Hematopoietic multipotent progenitor cell treated with erythropoietin and hydrocortisone succinate and interleukin-3 and kit ligand, for 8 days (in vitro differentiated cells): ENCODE measurements around the gene SND1.
A peak's percentile ranks its signal among the peaks of the same experiment; 100 is the strongest.

ENCODE experiments used
- DNase-seq: peaks from one replicate; pipeline ENCODE4 v3.0.0-alpha.2; 2015

SND1 gene

DNA sequence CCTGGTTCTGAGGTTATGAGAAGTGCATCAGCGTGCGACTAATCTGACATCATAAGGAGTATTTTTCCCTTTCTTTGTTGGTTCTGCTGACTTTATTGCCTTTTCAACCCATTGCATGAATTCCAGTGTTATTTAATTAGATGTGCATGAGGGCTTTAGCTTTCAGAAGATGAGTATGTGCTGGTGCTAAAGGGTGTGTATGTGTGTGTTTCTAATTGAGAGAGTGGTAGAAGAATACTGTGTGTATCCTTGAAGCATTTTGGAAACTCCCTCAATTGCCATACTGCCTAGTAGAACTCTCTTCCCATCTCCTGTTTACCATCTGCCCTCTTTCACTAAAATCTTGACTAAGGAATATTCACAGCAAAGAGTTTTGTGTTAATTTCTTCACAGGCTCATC, 158.1 kb downstream of the SND1 start:
- no peak for DNase-seq

DNA sequence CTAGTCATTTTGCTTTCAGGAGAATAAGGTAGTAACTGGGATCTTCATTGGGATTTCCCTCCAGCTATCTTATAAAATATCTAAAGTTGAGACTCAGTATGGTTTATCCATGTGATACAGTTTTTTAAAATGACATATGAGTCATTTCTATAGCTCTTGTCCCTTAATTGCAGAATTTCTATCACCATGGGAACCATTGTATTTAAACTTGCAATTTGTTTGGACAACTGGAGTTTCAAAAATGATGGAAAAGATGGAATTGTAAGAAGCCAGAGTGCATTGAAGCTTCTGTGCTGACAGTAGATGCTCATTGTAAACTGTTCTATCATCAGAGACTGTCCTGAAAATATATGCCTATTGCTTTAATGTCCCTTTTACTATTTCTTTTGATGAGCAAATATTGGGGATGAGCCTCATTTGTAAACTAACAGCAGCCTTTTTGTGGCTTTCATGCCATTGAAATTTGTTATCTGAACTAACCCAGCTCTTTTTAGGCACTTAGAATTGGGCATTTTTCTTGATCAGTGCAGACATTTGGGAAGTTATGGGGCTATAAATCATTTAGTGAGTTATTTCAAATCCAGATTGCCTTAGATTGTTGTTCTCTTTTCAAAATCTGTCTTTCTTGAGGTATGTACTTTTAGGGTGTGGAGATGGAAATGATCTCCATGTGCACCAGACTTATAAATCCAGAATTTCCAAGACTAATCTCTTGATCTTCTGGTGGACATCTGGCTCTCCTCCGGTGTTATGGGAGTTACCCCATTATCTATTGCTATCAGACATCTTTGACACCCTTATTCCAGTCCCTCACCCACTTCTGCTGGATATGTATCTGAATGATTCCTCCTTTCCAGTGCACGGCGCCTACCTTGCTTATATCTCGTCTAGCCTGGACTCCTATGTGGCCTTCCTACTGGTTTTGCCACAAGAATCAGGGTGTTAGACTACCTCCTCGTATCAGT, 159.0 kb downstream of the SND1 start:
- DNase-seq = no peak

DNA sequence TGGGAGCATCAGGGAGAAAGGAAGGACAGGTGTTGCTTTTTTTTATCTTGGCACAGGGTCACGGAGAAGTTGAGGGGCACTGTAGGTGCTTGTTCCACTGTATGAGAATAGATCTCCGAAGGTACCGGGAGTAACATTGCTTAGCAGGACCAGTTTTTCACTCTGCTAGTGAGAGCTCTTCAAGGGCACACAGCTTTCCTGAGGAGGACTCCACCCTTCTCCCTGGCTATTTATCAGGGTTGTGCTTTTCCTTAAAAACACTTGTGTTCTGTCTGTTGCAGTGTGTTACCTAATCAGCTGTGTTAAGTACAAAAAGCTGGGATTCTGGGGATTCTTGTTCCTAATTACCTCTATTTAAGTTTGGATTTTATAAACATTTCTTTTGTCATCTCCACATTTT, 160.5 kb downstream of the SND1 start:
- DNase-seq = no peak

DNA sequence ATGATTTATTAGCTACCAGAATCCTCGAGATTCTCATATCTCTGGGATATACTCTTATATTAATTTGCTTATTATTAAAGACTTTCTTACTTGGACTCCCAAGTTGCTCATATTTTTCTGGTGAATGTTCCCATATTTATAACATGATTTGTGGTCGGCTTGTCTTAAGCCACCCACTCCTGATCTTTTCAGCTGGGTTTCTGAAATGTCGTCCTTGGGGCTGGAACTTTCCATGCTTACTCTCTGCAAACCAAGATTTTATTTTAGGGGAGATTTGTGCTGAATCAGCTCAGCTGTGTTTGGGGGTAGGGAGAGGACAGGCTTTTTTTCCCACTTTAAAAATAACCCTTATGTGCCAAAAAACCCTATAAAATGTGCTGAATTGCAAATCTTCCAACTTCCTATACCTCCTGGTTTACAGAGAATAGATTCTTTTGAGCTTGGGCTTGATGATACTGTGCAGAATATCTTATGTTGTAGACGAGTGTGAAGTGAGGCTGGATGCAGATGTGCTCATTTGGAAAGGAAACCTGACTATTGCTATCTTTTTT, 162.1 kb downstream of the SND1 start:
- DNase-seq = no peak

DNA sequence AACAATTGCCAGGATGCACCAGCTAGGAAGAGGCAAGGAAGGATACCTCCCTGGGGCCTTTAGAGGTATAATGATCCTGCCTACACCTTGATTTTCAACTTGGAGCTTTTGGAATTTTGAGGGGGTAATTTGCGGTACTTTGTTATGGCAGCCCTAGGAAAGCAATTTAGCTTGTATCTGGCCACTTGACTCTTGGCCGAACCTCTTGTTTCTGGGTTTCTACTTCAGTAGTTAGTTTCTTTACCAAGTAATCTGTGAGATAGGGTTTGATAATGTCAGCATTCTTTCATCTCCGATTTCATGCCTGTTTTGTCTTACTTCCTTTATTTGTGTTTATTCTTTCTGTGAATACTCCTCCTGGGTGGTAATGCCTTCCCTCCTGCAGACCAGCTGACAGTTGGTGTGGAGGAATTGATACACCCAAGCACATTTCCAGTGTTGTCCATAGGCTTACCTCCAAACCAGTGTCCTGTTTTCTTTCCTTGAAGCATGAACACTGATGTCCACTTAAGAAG, 163.7 kb downstream of the SND1 start:
- no peak for DNase-seq

DNA sequence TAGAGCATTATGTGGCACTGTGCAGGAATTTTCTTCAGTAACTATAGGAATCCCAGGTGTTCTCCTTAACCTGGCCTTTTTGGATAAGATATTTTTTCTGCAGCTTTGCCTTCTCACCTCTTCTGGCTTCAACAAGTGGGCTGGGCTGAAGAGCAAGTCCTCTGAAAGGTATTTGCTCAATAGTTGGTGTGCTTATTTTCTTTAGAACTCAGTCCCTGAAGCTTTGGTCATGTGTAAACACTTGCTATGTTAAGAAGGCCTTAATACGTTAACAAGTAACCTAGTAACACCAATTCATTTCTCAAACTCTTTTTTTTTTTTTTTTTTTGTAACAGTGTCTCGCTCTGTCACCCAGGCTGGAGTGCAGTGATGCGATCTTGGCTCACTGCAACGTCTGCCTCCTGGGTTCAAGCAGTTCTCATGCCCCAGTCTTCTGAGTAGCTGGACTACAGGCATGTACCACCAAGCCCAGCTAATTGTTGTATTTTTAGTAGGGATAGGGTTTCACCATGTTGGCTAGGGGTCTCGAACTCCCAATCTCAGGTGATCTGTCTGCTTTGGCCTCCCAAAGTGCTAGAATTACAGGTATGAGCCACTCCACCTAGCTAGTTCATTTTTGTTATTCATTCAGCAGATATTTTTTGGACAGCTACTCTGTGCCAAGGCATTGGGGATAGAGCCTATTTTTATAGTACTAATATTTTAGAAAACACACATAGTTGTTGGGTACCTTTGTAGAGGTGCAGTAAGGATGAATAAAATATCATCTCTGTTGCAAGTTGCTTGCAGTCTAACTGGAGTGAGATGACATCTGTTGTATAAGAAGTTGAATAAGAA, 164.6 kb downstream of the SND1 start:
- no peak for DNase-seq

DNA sequence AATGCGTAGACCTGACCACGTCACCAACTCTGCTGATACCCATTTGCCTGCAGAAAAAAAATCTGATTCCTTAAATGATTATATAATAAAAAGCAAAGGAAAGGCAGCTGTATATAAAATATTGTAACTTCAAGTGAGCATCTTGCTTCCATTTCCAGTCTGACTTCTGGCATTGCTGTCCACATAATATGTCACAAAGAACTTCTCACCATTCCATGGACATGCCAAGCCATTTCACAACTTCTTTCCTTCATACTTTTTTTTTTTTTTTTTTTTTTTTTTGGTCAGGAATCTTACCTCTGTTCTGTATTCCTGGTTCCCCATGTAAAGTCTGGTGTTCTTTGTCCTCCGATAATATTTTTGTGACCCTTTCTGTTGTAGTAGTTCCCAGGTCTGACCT, 165.5 kb downstream of the SND1 start:
- no peak for DNase-seq

DNA sequence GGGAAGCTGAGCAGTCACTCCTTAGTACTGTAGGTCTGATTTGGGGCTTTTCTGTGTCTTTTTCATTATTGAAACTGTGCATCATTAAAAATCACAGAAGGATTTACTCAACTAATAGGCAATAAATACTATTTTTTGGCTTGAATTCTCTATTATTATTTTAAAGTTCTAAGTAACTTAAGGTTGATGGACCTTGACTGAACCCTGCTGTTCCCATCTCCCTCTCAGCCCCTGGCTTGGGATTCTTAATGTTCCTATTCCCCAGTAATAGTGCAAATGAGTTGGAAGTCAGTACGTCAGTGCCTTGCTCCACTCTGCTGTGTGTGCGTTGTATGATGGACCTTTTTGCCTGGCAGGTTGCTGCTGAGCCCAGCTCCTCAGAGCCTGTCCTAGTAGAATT, 166.3 kb downstream of the SND1 start:
- DNase-seq = no peak

DNA sequence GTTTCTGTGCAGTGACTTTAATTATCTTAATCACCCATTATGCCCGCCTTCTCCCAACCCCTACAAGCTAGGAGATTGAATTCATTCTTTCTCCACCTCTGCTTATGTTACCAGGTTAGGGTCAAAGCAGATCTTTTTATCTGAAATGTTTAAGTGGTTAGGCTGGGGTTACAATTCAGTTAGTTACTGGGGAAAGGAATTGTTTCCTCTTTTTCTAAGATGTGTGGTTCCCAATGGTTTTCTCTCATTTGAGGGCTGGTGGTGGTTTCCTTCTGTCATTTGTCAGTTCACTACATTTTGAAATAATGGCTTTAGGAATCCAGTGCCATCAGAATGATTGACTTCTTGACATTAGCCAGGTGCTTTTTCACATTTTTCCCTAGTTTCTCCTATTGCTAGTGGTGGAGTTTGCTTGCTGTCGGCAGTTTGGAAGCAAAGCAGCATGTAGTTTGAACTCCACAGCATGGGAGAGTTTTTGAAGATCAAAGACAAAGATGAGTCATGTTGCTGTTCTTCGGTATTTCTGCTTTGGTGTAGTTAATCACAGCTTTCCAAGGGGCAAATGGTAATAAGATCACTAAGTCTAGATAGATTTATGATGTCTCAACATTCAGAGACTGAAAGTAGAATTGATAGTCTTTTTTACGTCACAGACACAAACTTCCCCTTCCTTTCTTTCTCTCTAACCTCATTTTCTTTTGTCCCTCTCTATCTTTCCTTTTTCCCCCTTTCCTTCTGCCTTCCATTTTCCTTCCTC, 168.2 kb downstream of the SND1 start:
- no peak for DNase-seq

DNA sequence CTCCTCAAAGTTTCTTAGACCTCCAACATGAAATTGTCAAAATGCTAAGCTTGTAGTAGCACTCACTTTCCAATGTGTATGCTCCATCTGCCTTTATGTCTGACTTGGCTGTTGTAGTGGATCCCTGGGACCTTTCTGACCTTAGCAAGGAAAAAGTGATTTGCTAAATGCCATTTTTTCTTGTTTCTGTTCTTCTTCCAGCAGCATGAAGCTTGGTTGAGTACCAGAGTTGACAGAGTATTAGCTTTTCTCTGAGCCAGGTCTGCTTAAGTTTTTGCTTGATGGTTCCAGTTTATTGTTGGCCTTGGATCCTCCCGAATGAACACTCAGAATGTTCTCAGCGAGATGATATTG, 168.7 kb downstream of the SND1 start:
- DNase-seq = no peak

DNA sequence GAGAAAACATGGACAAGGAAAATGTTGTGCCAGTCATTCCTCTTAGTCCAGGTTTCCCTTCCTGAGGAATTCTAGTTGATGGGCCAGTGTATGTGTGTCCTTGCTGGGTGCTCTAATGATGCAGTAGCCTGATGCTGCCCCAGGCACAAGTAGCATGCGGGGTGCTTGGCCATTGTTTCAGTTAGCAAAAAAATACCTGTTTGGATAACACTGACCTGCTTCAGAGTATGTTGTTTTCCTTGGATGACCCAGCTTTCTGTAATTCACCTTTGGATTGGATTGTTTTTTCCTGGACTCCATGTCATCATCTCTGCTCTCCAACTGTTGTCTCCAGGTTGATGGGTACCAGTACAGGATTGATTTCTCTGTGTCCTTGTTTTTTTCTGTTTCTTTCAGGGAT, 169.2 kb downstream of the SND1 start:
- DNase-seq = no peak

DNA sequence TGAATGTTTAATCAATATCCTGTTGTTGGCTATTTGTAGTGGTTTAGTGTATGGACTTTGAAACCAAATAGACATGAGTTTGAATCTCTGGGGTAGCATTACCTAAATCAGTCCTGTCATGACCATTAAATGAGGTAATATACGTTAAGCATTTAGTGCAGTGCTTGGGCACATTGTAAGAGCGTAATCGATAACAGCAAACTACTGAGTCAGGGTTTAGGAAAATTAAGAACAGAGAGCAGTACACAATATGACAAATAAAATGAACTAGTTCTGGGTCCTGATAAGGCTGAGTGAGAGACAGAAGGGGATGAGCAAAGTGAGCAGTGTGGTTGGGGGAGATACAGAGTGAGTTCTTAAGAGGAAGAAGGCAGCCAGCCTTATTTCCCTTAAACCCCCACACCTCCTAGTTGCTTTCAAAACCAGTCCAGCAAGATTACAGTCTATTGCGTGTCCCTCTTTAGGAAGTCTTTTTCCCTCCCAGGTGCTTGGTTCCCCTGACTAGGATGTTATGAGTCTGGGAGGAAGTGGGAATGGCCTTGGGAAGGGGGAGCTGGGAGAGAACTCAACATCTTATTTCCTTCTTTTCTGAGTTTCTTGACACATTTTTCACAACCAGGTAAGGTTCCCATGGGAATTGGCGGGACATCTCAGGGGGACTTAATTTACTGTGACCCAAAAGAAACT, 171.0 kb downstream of the SND1 start:
- DNase-seq = peak; percentile 53

DNA sequence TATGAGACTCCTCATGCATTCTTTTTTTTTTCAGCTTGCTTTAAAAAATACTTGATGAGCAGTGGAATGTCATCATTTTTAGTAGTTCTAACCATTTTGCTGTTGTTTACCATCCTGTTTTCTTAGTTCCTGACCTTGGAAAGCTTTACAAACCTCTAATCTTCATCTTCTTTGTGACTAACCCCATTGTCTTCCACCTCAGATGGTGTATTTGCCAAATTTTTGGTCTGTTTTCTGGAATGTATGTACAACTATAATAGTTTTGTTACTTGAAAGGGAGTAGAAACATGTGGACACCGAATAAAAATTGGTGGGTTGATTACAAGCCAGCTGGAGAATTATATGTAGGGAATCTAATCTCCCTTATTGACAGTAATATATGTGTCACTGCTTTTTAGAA, 172.7 kb downstream of the SND1 start:
- no peak for DNase-seq

DNA sequence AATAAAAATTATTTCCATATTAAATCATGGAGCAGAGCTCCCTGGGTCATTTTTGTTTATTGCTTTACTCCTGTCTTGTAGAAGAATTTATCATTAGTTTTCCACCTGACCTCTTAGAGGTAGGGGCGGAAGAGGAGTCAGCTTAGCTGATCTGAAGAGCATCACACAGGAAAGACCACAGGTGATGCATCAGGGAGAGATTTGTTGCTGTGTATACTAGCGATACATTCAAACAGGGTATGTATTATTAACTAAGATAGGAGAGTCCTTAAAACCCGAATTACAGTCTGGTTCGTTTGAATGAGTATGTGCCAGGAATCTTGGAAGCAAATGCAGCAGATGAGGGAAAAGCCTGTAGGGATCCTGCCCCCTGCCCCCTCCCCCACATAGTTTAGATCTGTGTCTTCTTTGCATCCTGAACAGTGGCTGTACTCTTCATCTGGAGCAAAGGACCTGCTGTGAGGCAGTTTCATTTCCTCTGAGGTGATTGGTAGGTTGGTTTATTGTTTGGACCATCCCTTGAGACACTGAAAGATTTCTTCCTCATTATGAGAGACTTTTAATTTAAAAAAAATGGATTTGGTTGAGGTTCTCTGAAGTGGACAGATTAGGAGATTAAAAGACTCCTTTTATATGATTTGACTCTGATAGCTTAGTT, 177.0 kb downstream of the SND1 start:
- no peak for DNase-seq

DNA sequence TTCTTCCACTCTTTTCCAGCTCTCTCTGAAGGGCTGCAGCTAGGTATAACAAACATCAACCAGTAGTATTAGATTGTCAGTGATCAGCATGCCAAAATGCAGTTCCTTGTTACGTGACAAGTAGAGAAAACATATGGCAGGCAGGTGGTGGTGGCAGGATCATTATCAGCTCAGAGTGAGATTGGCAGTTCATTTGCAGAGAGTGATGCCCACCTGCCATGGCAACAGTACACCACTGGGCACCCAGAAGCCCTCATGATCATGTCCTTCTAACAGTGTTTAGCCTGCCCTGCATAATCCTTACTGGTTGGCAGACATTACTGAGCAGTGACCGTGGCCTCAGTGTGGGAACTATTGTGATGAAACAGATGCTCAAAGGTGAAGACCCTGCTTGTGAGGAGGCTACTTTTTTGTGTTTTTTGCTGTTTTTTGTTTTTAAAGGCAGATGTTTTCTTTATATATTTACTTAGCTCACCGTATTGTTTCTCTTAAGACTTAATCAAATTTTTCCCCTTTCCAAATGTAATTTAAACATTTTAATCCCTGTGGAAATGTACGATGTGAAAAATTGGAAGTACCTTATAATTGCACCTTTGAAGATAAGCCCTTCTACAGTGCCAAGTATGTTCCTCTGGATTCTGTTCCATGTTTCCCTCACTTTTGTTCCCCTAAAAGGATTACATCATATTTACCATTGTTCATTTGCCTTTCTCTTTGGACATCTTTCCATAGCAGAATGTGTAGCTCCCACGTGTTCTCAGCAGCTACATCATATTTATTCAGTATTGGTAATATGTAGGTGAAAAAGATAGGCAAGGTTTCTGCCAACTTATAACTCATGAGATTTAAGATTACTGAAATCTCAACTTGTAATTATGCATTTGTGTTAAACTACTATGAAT, 179.6 kb downstream of the SND1 start:
- no peak for DNase-seq

DNA sequence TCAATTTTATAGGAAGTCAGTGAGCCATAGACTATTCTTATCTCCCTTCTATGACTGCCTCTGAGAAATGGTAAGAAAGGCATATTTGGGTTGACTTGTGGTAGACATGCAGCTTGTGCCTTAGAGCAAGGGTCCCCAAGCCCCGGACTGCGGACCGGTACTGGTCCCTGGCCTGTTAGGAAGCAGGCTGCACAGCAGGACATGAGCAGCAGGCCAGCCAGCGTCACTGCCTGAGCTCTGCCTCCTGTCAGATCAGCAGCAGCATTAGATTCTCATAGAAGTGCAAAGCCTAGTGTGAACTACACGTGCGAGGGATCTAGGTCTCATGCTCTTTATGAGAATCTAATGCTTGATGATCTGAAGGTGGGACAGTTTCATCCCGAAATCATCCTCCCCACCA, 180.6 kb downstream of the SND1 start:
- no peak for DNase-seq

DNA sequence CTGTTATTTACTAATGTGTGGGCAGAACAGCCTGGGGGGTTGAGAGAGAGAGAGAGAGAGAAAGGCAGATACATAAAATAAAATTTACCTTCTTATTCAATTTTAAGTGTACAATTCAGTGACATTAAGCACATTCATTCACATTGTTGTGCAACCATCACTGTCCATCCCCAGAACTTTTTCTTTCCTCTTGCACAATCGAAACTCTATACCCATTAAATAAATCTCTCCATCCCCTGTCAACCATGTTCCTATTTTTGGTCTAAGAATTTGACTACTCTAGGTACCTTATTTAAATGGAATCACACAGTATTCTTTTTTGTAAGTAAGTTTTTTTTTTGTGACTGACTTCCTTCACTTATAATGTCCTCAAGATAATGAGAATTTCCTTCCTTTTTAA, 181.6 kb downstream of the SND1 start:
- DNase-seq = no peak

DNA sequence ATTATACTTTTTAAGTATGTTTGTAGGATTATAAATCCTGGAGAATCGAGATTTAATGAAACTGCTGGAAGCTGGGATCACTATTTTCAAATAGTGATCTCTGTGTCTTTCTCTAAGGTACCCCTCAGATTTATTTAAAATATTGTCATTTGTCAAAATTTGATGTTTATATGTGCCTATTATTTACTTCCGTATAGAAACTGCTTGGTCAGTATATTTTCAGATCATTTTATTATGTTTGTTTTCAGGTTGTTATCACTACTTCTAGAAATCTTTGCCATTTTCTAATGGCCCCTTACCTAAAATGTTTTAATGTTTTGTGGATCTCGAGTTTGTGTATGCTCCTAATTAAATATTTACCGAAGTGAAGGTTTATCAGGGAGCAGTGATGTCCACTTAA, 183.7 kb downstream of the SND1 start:
- DNase-seq = no peak

DNA sequence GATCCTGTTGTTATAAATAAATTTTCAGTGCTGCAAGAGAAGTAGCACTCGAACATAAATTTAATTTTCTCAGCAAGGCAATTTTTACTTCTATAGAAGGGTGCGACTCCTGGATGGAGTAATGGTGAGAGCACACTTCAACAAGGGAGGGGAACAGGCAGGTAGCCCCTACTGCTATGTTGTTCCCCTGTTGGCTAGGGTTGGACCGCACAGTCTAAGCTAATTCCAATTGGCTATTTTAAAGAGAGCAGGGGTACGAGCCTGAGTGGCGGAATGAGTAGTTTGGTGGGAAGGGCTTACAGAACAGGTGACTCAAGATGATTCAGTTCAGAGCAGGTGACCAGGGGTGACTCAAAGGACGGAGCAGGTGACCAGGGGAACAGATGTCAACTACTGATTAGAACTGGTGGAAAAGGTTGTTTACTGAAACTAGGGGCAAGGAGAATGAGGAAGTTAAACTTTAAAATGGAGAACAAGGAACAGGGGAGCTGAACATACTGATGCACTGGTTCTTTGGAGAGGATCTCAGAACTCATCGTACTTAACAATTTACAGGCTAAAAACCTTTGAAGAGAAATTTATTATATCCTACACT, 185.9 kb downstream of the SND1 start:
- peak; percentile 20 for DNase-seq

DNA sequence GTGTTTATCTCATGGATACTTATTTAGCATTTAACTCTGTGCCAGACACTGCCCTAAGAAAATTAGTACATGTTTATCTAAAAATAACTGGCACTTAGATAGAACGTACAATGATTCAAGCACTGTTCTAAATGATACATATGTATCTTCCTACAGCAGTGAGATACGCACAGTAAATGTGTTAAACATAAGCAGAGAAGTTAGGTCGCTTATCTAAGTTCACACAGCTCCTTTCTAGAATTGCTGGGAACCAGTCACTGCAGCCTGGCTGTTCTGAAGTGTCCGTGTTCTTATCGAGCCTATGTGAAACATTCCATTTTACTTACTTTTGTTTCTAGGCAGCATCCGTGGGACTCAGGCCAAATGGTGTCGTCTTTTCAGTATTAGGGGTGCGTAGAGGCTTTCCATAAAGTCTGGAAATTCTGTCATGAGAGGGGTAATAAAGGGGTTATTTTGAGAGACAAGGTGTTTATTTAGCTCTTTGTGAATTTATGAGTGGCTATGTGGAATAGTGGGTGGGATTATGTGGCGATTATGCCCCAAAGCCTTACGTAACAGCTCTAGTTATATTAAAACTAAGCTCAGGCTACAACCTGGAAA, 186.9 kb downstream of the SND1 start:
- DNase-seq = peak; percentile 67
